AG04449 (cell line): ENCODE data around the gene PLA2G3.
"Not testable (repeated sequence)": the region's sequence is repeated elsewhere in the genome, so short reads cannot be mapped to it uniquely, and the experiment has no call there.

Experiments
- CTCF ChIA-PET: fragments of 350-600 bp; formaldehyde crosslinking; extraction: SDS; loops from one replicate; lab custom pipeline; 2021; ENCODE audit warnings: antibody characterized with exemption; lab: Yijun Ruan, JAX
- POLR2A ChIA-PET: fragments of 400-600, 350-600 bp; formaldehyde crosslinking; extraction: SDS; loops from one replicate; lab custom pipeline; 2020; ENCODE audit warnings: antibody characterized with exemption, inconsistent platforms; lab: Yijun Ruan, JAX
- DNase-seq: peaks from one replicate; pipeline ENCODE4 v3.0.0-alpha.2; 2010; ENCODE audit warnings: low read depth, low spot score
- H3K4me3 ChIP-seq: 2 replicates; pipeline ENCODE4 v1.5.1; 2011; ENCODE audit warnings: low read depth, mild to moderate bottlenecking, control low read depth, low read length
- TF ChIP-seq, protein P1 (sequence below): IDR thresholded peaks from one replicate; pipeline ENCODE4 v1.5.1; 2011; ENCODE audit warnings: mild to moderate bottlenecking, moderate library complexity, low read length, control low read depth, inconsistent platforms; ENCODE audit not compliant: insufficient read depth; ENCODE audit errors: missing control alignments

PLA2G3 gene

GRCh38 chr22:31121403-31121802, 18.9 kb downstream of the PLA2G3 start:
- CTCF ChIA-PET: interaction anchor here (1.1 to 2.2 kb wide), 3 partner anchors 14 to 151 kb away, joined by 4 to 8 read pairs (median 6); partner anchors contain the start of gene SELENOM
- TF ChIP-seq, protein P1, sequence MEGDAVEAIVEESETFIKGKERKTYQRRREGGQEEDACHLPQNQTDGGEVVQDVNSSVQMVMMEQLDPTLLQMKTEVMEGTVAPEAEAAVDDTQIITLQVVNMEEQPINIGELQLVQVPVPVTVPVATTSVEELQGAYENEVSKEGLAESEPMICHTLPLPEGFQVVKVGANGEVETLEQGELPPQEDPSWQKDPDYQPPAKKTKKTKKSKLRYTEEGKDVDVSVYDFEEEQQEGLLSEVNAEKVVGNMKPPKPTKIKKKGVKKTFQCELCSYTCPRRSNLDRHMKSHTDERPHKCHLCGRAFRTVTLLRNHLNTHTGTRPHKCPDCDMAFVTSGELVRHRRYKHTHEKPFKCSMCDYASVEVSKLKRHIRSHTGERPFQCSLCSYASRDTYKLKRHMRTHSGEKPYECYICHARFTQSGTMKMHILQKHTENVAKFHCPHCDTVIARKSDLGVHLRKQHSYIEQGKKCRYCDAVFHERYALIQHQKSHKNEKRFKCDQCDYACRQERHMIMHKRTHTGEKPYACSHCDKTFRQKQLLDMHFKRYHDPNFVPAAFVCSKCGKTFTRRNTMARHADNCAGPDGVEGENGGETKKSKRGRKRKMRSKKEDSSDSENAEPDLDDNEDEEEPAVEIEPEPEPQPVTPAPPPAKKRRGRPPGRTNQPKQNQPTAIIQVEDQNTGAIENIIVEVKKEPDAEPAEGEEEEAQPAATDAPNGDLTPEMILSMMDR: no peak
- no peak overlapping the region for H3K4me3 ChIP-seq
- no peak for DNase-seq
- POLR2A ChIA-PET: no interaction called here

GRCh38 chr22:31120642-31121041, 19.7 kb downstream of the PLA2G3 start:
- no peak overlapping the region for H3K4me3 ChIP-seq
- ChIA-PET CTCF (interaction anchor here (1.1 to 2.5 kb wide), 3 partner anchors 13 to 151 kb away, joined by 4 to 29 read pairs (median 6); partner anchors contain the start of gene SELENOM), POLR2A (no interaction called here)
- TF ChIP-seq, protein P1: no peak
- no peak for DNase-seq

GRCh38 chr22:31120230-31120629, 20.1 kb downstream of the PLA2G3 start:
- TF ChIP-seq, protein P1: no peak
- CTCF ChIA-PET: interaction anchor here (1.1 to 2.5 kb wide), 3 partner anchors 12 to 150 kb away, joined by 4 to 29 read pairs (median 6); partner anchors contain the start of gene SELENOM
- H3K4me3 ChIP-seq: no peak overlapping the region
- no peak for DNase-seq
- POLR2A ChIA-PET: no interaction called here

GRCh38 chr22:31119026-31119717, 21.1 kb downstream of the PLA2G3 start:
- POLR2A ChIA-PET: no interaction called here
- TF ChIP-seq, protein P1: no peak
- CTCF ChIA-PET: interaction anchor here (0.8 to 2.5 kb wide), 3 partner anchors 11 to 149 kb away, joined by 3 to 29 read pairs (median 4); partner anchors contain the start of gene SELENOM
- DNase-seq: no peak
- no peak overlapping the region for H3K4me3 ChIP-seq

DNA sequence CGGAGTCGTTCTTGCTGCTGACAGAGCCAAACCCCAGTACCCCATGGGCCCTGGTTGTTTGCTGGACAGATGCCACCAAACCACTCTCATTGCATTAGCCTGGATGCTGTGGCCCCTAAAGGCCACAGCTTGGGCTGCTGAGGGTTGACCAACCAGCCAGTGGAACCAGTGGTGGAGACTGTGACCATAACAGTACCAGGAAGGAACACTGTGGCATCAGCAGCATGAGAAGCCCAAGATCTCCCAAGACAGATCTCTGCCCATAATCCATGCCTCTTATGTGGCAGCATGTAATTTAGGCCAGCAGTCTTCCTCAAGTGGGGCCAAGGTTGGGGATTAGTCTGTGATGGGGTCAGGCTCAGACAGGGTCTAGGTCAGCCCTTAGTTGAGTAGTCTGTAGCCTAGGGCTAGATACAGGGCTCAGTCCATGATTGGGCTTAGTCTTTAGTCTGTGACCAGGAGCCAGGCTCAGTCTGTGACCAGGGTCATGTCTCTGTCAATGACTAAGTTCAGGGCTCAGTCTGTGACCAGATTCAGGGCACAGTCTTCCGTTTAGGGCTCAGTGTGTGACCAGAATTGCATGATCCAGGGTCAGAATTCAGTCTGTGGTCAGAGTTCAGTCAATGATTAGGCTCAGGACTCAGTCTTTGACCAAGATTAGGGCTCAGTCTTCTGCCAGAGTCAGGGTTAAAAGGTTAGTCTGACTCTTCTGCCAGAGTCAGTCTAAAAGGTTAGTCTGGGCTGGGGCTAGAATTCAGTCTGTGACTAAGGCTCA, 22.1 kb downstream of the PLA2G3 start:
- DNase-seq: no peak
- ChIA-PET CTCF (interaction anchor here (2.5 to 3.1 kb wide), 2 partner anchors 10 to 11 kb away, joined by 25 to 29 read pairs; partner anchors contain the start of gene SELENOM), POLR2A (no interaction called here)
- TF ChIP-seq, protein P1: no peak
- no peak overlapping the region for H3K4me3 ChIP-seq

GRCh38 chr22:31112547-31113091, 27.7 kb downstream of the PLA2G3 start:
- CTCF ChIA-PET: interaction anchor here (0.9 to 2.8 kb wide), 2 partner anchors 100 to 118 kb away, joined by 4 to 7 read pairs; partner anchors contain the start of gene LIMK2
- DNase-seq, H3K4me3 ChIP-seq, POLR2A ChIA-PET: not testable (repeated sequence)
